Measurements from ENCODE around the gene POLR3GL. TPM values are rescaled to one million over a fixed set of nuclear protein-coding genes. Genes with fewer than 3 reads are reported as not detected.

The POLR3GL gene
- total RNA-seq, 1 experiment from 2014 or later, result 8.5 TPM

DNA sequence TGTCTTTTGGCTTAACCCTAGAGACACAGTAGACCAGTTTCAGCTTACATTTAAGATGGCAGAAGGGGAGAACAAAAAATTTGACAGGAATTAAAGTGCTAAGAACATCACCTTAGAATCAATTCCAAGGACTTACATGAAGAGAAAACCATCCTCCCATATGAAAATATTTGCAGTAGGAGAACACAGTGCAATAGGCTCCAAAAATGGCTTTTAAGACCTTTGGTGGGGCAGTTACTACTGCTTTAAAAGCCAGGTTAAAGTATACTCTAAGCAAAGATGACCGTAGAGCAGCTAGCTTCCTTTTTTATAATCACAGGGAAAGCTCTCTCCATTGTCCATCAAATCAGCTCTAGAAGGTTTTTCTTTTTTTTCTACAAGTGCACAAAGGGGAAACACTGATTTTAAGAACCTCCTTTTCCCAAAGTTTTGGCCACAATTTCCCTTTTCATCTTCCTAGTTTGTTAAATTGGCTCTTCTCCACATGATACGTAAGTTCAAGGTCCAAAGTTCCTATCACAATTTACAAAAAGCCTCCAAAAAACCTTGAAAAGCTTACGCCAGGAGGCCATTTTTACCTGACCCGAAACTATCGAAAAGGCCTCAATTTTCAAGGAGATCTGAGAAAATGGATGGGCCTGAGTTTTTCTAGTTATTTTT, 28.6 kb downstream of the POLR3GL start:
- ChIA-PET POLR2A (ENCODE audit: low non-redundant PET) (no interaction called here), CTCF (no interaction called here)
- DNase-seq (ENCODE audit: low spot score), result no peak
- no TSS peak for BruUV-seq (replicated peaks)
- Histone ChIP-seq H3K27me3 (replicated peaks; ENCODE audit: insufficient read depth, low read depth, low read length, poor library complexity) (no peaks in the 10 kb centered on the region), H3K4me1 (ENCODE audit: insufficient read depth, low read length, poor library complexity, severe bottlenecking) (peaks cover 33% of the 10 kb centered on the region), H3K9me3 (ENCODE audit: low read depth, low read length, poor library complexity, severe bottlenecking) (no peaks in the 10 kb centered on the region), H3K4me3 (ENCODE audit: low read depth, low read length, poor library complexity, severe bottlenecking) (peak overlapping the region; percentile 67), H3K36me3 (ENCODE audit: insufficient read depth, low read length, poor library complexity, severe bottlenecking) (peaks cover 42% of the 10 kb centered on the region), H3K27ac (ENCODE audit: low read depth, low read length, poor library complexity, severe bottlenecking) (peak overlapping the region; percentile 19)
- TF ChIP-seq EZH2 (IDR thresholded peaks at IDR 0.05; ENCODE audit: borderline replicate concordance, low read depth, low read length, poor library complexity, severe bottlenecking), result no peak
- TF ChIP-seq, protein P1, sequence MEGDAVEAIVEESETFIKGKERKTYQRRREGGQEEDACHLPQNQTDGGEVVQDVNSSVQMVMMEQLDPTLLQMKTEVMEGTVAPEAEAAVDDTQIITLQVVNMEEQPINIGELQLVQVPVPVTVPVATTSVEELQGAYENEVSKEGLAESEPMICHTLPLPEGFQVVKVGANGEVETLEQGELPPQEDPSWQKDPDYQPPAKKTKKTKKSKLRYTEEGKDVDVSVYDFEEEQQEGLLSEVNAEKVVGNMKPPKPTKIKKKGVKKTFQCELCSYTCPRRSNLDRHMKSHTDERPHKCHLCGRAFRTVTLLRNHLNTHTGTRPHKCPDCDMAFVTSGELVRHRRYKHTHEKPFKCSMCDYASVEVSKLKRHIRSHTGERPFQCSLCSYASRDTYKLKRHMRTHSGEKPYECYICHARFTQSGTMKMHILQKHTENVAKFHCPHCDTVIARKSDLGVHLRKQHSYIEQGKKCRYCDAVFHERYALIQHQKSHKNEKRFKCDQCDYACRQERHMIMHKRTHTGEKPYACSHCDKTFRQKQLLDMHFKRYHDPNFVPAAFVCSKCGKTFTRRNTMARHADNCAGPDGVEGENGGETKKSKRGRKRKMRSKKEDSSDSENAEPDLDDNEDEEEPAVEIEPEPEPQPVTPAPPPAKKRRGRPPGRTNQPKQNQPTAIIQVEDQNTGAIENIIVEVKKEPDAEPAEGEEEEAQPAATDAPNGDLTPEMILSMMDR (conservative IDR thresholded peaks at IDR 0.05; ENCODE audit: low read depth, low read length), result no peak
- intact Hi-C loops (cut with micrococcal nuclease; ENCODE audit: unreplicated experiment), result no loop called here

GRCh38 chr1:145993618-145994390, 29.3 kb downstream of the POLR3GL start:
- Histone ChIP-seq H3K4me3 (ENCODE audit: low read depth, low read length, poor library complexity, severe bottlenecking) (peak overlapping the region; percentile 67), H3K27ac (ENCODE audit: low read depth, low read length, poor library complexity, severe bottlenecking) (peak overlapping the region; percentile 19), H3K27me3 (replicated peaks; ENCODE audit: insufficient read depth, low read depth, low read length, poor library complexity) (no peaks in the 10 kb centered on the region), H3K9me3 (ENCODE audit: low read depth, low read length, poor library complexity, severe bottlenecking) (no peaks in the 10 kb centered on the region), H3K4me1 (ENCODE audit: insufficient read depth, low read length, poor library complexity, severe bottlenecking) (peaks cover 35% of the 10 kb centered on the region), H3K36me3 (ENCODE audit: insufficient read depth, low read length, poor library complexity, severe bottlenecking) (peaks cover 42% of the 10 kb centered on the region)
- intact Hi-C loops (cut with micrococcal nuclease; ENCODE audit: unreplicated experiment), result loop anchor here (1.0 kb wide), 1 partner anchor 9 kb away; no protein-coding TSS in a partner anchor
- TF ChIP-seq, protein P1 (conservative IDR thresholded peaks at IDR 0.05; ENCODE audit: low read depth, low read length), result no peak
- TF ChIP-seq EZH2 (IDR thresholded peaks at IDR 0.05; ENCODE audit: borderline replicate concordance, low read depth, low read length, poor library complexity, severe bottlenecking), result no peak
- no peak for DNase-seq (ENCODE audit: low spot score)
- ChIA-PET CTCF (no interaction called here), POLR2A (ENCODE audit: low non-redundant PET) (interaction anchor here (0.9 kb wide), 1 partner anchor 66 kb away, joined by 3 read pairs; the partner anchor contains the start of gene RBM8A)
- no TSS peak for BruUV-seq (replicated peaks)

- no peak for DNase-seq (ENCODE audit: low spot score)
- Histone ChIP-seq H3K27ac (ENCODE audit: low read depth, low read length, poor library complexity, severe bottlenecking) (peak overlapping the region; percentile 72), H3K4me1 (ENCODE audit: insufficient read depth, low read length, poor library complexity, severe bottlenecking) (peaks cover 35% of the 10 kb centered on the region), H3K4me3 (ENCODE audit: low read depth, low read length, poor library complexity, severe bottlenecking) (peak overlapping the region; percentile 67), H3K27me3 (replicated peaks; ENCODE audit: insufficient read depth, low read depth, low read length, poor library complexity) (no peaks in the 10 kb centered on the region), H3K36me3 (ENCODE audit: insufficient read depth, low read length, poor library complexity, severe bottlenecking) (peaks cover 42% of the 10 kb centered on the region), H3K9me3 (ENCODE audit: low read depth, low read length, poor library complexity, severe bottlenecking) (no peaks in the 10 kb centered on the region)
- ChIA-PET POLR2A (ENCODE audit: low non-redundant PET) (interaction anchor here (0.9 kb wide), 1 partner anchor 67 kb away, joined by 3 read pairs; the partner anchor contains the start of gene RBM8A), CTCF (no interaction called here)
- no peak for TF ChIP-seq EZH2 (IDR thresholded peaks at IDR 0.05; ENCODE audit: borderline replicate concordance, low read depth, low read length, poor library complexity, severe bottlenecking)
- TF ChIP-seq, protein P1 (conservative IDR thresholded peaks at IDR 0.05; ENCODE audit: low read depth, low read length), result no peak
- intact Hi-C loops (cut with micrococcal nuclease; ENCODE audit: unreplicated experiment), result loop anchor here (1.0 to 5.0 kb wide), 2 partner anchors 9 to 137 kb away; partner anchors contain the start of gene PIAS3
- no TSS peak for BruUV-seq (replicated peaks)
Measured at GRCh38 chr1:145994391-145995120, 30.1 kb downstream of the POLR3GL start.

Measured in A673 (cell line).